GM19372 (cell line): ENCODE measurements around the gene STAC3.

Source experiments
- ATAC-seq: cut with Tn5 transposase; IDR thresholded peaks from one replicate; pipeline ENCODE4 v1.9.1; 2021; ENCODE audit warnings: mild to moderate bottlenecking, low read depth, moderate library complexity; ENCODE audit not compliant: unreplicated experiment

Gene STAC3

GRCh38 chr12:57236925-57237595 lies 13.9 kb downstream of the STAC3 start:
- ATAC-seq, result no peak

GRCh38 chr12:57236201-57236924 lies 14.6 kb downstream of the STAC3 start:
- no peak for ATAC-seq

- no peak for ATAC-seq
Observed at GRCh38 chr12:57235728-57236131, 15.3 kb downstream of the STAC3 start.

GRCh38 chr12:57235017-57235727 lies 15.8 kb downstream of the STAC3 start:
- no peak for ATAC-seq

- no peak for ATAC-seq
Observed at GRCh38 chr12:57234571-57235016, 16.4 kb downstream of the STAC3 start.

GRCh38 chr12:57234233-57234570 lies 16.8 kb downstream of the STAC3 start:
- no peak for ATAC-seq

- no peak for ATAC-seq
Observed at GRCh38 chr12:57233357-57234232, 17.4 kb downstream of the STAC3 start.

- ATAC-seq, result no peak
Observed at GRCh38 chr12:57232156-57232756, 18.7 kb downstream of the STAC3 start.

GRCh38 chr12:57231276-57232021 lies 19.5 kb downstream of the STAC3 start:
- no peak for ATAC-seq

- no peak for ATAC-seq
Observed at GRCh38 chr12:57230381-57231155, 20.4 kb downstream of the STAC3 start.

GRCh38 chr12:57229634-57230380 lies 21.2 kb downstream of the STAC3 start, which contains the start of gene SHMT2:
Gene SHMT2, plus strand, starts transcription at chr12:57229711. Its CDS starts 68 bp downstream, at chr12:57229779.
- ATAC-seq, result peak; percentile 56

- no peak for ATAC-seq
Observed at GRCh38 chr12:57229046-57229633, 21.8 kb downstream of the STAC3 start.

GRCh38 chr12:57227315-57228115 lies 23.5 kb downstream of the STAC3 start:
- no peak for ATAC-seq

GRCh38 chr12:57226588-57227314 lies 24.2 kb downstream of the STAC3 start:
- no peak for ATAC-seq

GRCh38 chr12:57225680-57226210 lies 25.2 kb downstream of the STAC3 start:
- ATAC-seq, result no peak
